WTC11 (cell line): Measurements from ENCODE around the gene C16orf46. TPM values are rescaled to one million over a fixed set of nuclear protein-coding genes. Genes with fewer than 3 reads are reported as not detected.

ENCODE experiments used
- ATAC-seq: fragments of 200-7000 bp; cut with Tn5 transposase; 2 replicates; pipeline ENCODE4 v1.10.0; 2021; ENCODE audit warnings: mild to moderate bottlenecking, moderate library complexity
- CTCF ChIA-PET: fragments of 300-600 bp; sonication (Branson Sonifier 250); formaldehyde crosslinking; loops from one replicate; lab custom pipeline; 2021; ENCODE audit warnings: antibody characterized with exemption; lab: Charles Lee
- POLR2A ChIA-PET: fragments of 350-600 bp; sonication (Branson Sonifier 250); formaldehyde crosslinking; loops from one replicate; lab custom pipeline; 2021; ENCODE audit warnings: antibody characterized with exemption; lab: Charles Lee
- DNase-seq: peaks from one replicate; pipeline ENCODE4 v3.0.0; 2021; ENCODE audit warnings: low spot score
- H3K27ac Mint-ChIP-seq: 2 replicates; pipeline ENCODE4 v1.8.0; 2021; ENCODE audit warnings: mixed read lengths
- H3K27me3 Mint-ChIP-seq: 2 replicates; pipeline ENCODE4 v1.8.0; 2021; ENCODE audit warnings: low read depth, mild to moderate bottlenecking, moderate library complexity, mixed read lengths
- H3K36me3 Mint-ChIP-seq: 2 replicates; pipeline ENCODE4 v1.8.0; 2021; ENCODE audit warnings: mixed read lengths
- H3K4me1 Mint-ChIP-seq: 2 replicates; pipeline ENCODE4 v1.8.0; 2022; ENCODE audit warnings: mixed read lengths
- H3K4me3 Mint-ChIP-seq: 2 replicates; pipeline ENCODE4 v1.8.0; 2021; ENCODE audit warnings: mild to moderate bottlenecking, moderate library complexity, mixed read lengths
- H3K9me3 Mint-ChIP-seq: 2 replicates; pipeline ENCODE4 v1.8.0; 2021; ENCODE audit warnings: mixed read lengths
- ATF1 ChIP-seq: sonication (generic); formaldehyde crosslinking; IDR thresholded peaks from 2 replicates; pipeline ENCODE4 v1.8.1; 2023; ENCODE audit warnings: mild to moderate bottlenecking, moderate library complexity, missing genetic modification reagents
- ETV6 ChIP-seq: sonication (generic); formaldehyde crosslinking; IDR thresholded peaks from 2 replicates; pipeline ENCODE4 v1.8.1; 2022; ENCODE audit warnings: mild to moderate bottlenecking, missing genetic modification reagents
- MXD4 ChIP-seq: fragments of 250-450 bp; sonication (Bioruptor Pico); IDR thresholded peaks from 2 replicates; pipeline ENCODE4 v1.8.0; 2021; ENCODE audit warnings: mild to moderate bottlenecking, moderate library complexity, borderline replicate concordance
- MYBL2 ChIP-seq: sonication (generic); formaldehyde crosslinking; IDR thresholded peaks from 2 replicates; pipeline ENCODE4 v1.8.1; 2023; ENCODE audit warnings: mild to moderate bottlenecking, moderate library complexity, missing genetic modification reagents
- SMAD4 ChIP-seq: sonication (generic); formaldehyde crosslinking; IDR thresholded peaks from 2 replicates; pipeline ENCODE4 v1.8.0; 2022; ENCODE audit warnings: mild to moderate bottlenecking, missing genetic modification reagents
- SP1 ChIP-seq: sonication (generic); formaldehyde crosslinking; conservative IDR thresholded peaks from 2 replicates; pipeline ENCODE4 v1.8.1; 2022; ENCODE audit warnings: missing genetic modification reagents
- ZBTB21 ChIP-seq: sonication (generic); formaldehyde crosslinking; IDR thresholded peaks from 2 replicates; pipeline ENCODE4 v1.8.1; 2023; ENCODE audit warnings: mild to moderate bottlenecking, missing genetic modification reagents, borderline replicate concordance
- ZNF219 ChIP-seq: sonication (generic); formaldehyde crosslinking; IDR thresholded peaks from 2 replicates; pipeline ENCODE4 v1.8.0; 2023; ENCODE audit warnings: missing genetic modification reagents, mild to moderate bottlenecking, borderline replicate concordance
- total RNA-seq: library from RNA; stranded (reverse); gene quantifications from 3 replicates; pipeline ENCODE4 v1.2.3, GENCODE V29; 2021
- TF ChIP-seq, protein P1 (sequence below): sonication (generic); formaldehyde crosslinking; IDR thresholded peaks from 2 replicates; pipeline ENCODE4 v1.8.1; 2023; ENCODE audit warnings: mild to moderate bottlenecking, missing genetic modification reagents, borderline replicate concordance
- TF ChIP-seq, protein P2 (sequence below): fragments of 250-450 bp; sonication (Bioruptor Pico); IDR thresholded peaks from 2 replicates; pipeline ENCODE4 v2.1.2; 2022; ENCODE audit warnings: mild to moderate bottlenecking, moderate library complexity
- TF ChIP-seq, protein P3 (sequence below): sonication (generic); formaldehyde crosslinking; IDR thresholded peaks from 2 replicates; pipeline ENCODE4 v1.8.0; 2022; ENCODE audit warnings: mild to moderate bottlenecking, missing genetic modification reagents
- TF ChIP-seq, protein P4 (sequence below): sonication (generic); formaldehyde crosslinking; IDR thresholded peaks from 2 replicates; pipeline ENCODE4 v1.8.1; 2023; ENCODE audit warnings: mild to moderate bottlenecking, missing genetic modification reagents, moderate library complexity
- TF ChIP-seq, protein P5 (sequence below): fragments of 250-450 bp; sonication (Bioruptor Pico); conservative IDR thresholded peaks from 2 replicates; pipeline ENCODE4 v1.9.0; 2021; ENCODE audit warnings: mild to moderate bottlenecking
- TF ChIP-seq, protein P6 (sequence below): sonication (generic); formaldehyde crosslinking; IDR thresholded peaks from 2 replicates; pipeline ENCODE4 v1.8.1; 2022; ENCODE audit warnings: mild to moderate bottlenecking, missing genetic modification reagents, moderate library complexity, borderline replicate concordance
- TF ChIP-seq, protein P7 (sequence below): fragments of 250-450 bp; sonication (Bioruptor Pico); IDR thresholded peaks from 2 replicates; pipeline ENCODE4 v1.9.0; 2021; ENCODE audit warnings: mild to moderate bottlenecking, borderline replicate concordance

C16orf46 gene
- total RNA-seq, 1 experiment from 2014 or later = 1.2 TPM

DNA sequence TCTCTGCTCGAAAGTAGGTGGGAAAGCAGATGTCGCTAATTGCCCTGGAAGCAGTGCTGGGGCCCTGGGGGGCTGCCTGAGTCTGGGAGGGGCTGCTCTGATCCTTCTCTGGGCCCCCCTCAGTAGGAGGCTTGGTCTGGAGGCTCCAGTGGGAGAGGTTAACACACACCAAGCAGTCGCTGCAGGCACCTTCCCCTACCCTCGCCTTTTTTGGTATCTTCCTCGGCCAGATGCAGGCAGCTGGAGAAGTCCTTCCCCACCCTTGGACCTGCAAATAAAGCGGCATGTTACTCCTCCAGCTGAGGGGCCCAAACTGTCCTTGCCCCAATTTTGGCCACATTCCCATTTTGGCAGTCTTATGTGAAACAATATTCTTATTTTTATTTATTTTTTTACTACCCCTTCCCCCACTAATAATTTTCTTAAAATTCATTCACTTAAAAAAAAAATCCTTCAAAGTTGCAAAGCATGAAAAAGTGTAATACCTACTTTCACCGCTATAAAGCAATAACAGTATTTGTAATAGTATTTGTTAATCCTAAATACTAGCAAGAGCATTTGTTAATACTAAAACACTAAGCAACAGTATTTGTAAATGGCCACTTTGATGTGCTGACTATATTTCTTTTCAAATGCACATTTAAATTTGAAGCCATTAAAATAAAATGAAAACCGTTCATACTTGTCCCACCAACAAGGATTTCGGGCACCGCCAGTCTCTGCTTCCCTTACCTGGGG is 15.0 kb downstream of the C16orf46 start (continued):
- TF ChIP-seq, protein P1, sequence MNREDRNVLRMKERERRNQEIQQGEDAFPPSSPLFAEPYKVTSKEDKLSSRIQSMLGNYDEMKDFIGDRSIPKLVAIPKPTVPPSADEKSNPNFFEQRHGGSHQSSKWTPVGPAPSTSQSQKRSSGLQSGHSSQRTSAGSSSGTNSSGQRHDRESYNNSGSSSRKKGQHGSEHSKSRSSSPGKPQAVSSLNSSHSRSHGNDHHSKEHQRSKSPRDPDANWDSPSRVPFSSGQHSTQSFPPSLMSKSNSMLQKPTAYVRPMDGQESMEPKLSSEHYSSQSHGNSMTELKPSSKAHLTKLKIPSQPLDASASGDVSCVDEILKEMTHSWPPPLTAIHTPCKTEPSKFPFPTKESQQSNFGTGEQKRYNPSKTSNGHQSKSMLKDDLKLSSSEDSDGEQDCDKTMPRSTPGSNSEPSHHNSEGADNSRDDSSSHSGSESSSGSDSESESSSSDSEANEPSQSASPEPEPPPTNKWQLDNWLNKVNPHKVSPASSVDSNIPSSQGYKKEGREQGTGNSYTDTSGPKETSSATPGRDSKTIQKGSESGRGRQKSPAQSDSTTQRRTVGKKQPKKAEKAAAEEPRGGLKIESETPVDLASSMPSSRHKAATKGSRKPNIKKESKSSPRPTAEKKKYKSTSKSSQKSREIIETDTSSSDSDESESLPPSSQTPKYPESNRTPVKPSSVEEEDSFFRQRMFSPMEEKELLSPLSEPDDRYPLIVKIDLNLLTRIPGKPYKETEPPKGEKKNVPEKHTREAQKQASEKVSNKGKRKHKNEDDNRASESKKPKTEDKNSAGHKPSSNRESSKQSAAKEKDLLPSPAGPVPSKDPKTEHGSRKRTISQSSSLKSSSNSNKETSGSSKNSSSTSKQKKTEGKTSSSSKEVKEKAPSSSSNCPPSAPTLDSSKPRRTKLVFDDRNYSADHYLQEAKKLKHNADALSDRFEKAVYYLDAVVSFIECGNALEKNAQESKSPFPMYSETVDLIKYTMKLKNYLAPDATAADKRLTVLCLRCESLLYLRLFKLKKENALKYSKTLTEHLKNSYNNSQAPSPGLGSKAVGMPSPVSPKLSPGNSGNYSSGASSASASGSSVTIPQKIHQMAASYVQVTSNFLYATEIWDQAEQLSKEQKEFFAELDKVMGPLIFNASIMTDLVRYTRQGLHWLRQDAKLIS (CRISPR knock-in tag) = no peak
- TF ChIP-seq, protein P2, sequence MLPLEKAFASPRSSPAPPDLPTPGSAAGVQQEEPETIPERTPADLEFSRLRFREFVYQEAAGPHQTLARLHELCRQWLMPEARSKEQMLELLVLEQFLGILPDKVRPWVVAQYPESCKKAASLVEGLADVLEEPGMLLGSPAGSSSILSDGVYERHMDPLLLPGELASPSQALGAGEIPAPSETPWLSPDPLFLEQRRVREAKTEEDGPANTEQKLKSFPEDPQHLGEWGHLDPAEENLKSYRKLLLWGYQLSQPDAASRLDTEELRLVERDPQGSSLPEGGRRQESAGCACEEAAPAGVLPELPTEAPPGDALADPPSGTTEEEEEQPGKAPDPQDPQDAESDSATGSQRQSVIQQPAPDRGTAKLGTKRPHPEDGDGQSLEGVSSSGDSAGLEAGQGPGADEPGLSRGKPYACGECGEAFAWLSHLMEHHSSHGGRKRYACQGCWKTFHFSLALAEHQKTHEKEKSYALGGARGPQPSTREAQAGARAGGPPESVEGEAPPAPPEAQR (CRISPR knock-in tag) = no peak

DNA sequence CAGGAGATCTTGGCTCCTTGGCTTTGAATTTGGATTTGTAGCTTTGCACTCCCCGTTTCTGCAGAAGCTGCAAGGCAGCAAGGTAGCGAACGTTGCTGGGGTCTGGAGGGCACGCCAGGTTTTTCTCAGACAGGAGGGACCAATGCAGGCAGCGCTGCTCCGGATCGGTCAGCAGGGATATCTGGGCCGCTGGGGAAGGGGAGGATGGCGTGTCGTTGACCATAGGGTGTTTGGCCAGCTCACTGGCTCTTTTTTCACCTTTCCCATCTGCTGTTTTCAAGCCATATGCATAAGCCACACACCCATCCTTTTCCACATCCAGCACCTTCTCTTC is 15.8 kb downstream of the C16orf46 start:
- Mint-ChIP-seq H3K27me3 (no peaks in the 10 kb centered on the region), H3K4me3 (no peak overlapping the region), H3K27ac (peak overlapping the region; percentile 78; the same call in 1 of the 2 replicates), H3K4me1 (peaks cover 14% of the 10 kb centered on the region), H3K9me3 (no peaks in the 10 kb centered on the region), H3K36me3 (no peaks in the 10 kb centered on the region)
- ChIA-PET POLR2A (no interaction called here), CTCF (no interaction called here)
- ATAC-seq (peak; percentile 55), DNase-seq (no peak)
- TF ChIP-seq ETV6 (CRISPR knock-in tag) (no peak), ATF1 (CRISPR knock-in tag) (no peak)
- TF ChIP-seq, protein P3, sequence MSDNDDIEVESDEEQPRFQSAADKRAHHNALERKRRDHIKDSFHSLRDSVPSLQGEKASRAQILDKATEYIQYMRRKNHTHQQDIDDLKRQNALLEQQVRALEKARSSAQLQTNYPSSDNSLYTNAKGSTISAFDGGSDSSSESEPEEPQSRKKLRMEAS (CRISPR knock-in tag) = no peak
- TF ChIP-seq, protein P4, sequence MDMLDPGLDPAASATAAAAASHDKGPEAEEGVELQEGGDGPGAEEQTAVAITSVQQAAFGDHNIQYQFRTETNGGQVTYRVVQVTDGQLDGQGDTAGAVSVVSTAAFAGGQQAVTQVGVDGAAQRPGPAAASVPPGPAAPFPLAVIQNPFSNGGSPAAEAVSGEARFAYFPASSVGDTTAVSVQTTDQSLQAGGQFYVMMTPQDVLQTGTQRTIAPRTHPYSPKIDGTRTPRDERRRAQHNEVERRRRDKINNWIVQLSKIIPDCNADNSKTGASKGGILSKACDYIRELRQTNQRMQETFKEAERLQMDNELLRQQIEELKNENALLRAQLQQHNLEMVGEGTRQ (CRISPR knock-in tag) = no peak

DNA sequence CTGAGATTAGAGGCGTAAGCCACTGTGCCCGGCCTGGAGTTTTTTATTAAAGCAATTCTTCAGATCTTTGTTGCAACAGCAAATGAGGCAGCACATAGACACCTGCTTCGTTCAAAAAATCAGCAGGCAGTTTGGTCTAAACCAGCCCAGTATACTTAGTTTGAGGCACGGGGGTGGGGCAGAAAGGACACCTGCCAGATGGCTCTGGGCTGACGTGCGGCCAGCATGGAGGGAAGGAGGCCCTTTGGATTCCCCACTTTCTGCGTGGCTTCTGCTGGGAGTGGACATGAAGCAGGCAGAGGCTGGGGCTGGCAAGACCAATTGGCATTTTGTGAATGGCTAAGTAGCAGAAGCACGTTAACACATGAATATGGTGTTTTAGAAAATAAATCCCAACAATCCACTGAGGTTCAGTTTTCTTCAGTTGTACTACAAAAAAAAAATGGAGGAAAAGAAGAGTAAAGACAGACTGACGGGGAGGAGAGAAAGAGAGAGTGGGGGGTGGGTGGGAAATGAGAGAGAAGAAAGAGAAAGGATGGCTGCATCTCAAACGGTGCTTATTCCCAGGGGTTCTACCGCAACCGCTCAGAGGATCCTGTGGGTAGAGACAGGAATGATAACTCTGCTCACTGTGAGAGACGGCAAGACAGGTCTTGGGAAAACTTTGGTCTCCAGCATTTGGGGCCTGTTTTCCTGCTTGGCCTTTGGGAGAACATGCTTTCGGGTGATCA is 16.3 kb downstream of the C16orf46 start:
- Mint-ChIP-seq H3K9me3 (no peaks in the 10 kb centered on the region), H3K27ac (peak overlapping the region; percentile 21; the same call in 1 of the 2 replicates), H3K4me1 (peaks cover 14% of the 10 kb centered on the region), H3K36me3 (no peaks in the 10 kb centered on the region), H3K4me3 (no peak overlapping the region), H3K27me3 (no peaks in the 10 kb centered on the region)
- ChIA-PET CTCF (interaction anchor here (1.7 kb wide), 1 partner anchor 25 kb away, joined by 5 read pairs; the partner anchor contains the start of gene ATMIN), POLR2A (no interaction called here)
- DNase-seq (no peak), ATAC-seq (peak; percentile 57)
- TF ChIP-seq SP1 (CRISPR knock-in tag) = no peak
- TF ChIP-seq ZNF219 (CRISPR knock-in tag) = no peak
- no peak for TF ChIP-seq MYBL2 (CRISPR knock-in tag)
- TF ChIP-seq, protein P5, sequence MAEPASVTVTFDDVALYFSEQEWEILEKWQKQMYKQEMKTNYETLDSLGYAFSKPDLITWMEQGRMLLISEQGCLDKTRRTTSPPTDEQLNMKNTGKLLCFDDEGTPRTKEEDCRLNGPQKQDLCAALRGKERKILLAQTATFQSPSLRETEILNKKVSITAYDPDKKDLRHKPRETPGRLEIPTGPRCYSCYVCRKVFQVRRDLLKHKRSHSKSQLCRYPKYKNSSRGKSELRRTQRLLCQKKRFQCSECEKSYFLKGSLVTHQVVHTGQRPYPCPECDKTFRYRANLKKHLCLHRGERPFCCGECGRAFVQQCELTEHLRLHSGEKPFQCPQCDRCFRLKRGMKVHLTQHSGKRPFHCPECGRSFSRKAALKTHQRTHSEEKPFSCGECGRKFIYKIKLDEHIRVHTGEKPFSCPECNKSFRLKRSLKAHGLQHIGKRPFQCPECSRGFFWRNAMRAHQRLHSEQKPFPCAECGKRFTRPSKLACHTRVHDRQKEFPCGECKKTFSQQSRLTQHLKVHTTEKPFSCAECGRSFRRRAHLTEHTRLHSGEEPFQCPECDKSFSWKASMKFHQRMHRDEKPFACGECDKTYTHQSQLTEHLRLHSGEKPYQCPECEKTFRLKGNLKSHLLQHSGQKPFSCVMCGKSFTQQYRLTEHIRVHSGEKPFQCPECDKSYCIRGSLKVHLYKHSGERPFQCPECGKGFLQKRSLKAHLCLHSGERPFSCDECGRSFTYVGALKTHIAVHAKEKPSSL = no peak
- TF ChIP-seq, protein P6, sequence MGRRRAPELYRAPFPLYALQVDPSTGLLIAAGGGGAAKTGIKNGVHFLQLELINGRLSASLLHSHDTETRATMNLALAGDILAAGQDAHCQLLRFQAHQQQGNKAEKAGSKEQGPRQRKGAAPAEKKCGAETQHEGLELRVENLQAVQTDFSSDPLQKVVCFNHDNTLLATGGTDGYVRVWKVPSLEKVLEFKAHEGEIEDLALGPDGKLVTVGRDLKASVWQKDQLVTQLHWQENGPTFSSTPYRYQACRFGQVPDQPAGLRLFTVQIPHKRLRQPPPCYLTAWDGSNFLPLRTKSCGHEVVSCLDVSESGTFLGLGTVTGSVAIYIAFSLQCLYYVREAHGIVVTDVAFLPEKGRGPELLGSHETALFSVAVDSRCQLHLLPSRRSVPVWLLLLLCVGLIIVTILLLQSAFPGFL (CRISPR knock-in tag) = no peak
- TF ChIP-seq, protein P7, sequence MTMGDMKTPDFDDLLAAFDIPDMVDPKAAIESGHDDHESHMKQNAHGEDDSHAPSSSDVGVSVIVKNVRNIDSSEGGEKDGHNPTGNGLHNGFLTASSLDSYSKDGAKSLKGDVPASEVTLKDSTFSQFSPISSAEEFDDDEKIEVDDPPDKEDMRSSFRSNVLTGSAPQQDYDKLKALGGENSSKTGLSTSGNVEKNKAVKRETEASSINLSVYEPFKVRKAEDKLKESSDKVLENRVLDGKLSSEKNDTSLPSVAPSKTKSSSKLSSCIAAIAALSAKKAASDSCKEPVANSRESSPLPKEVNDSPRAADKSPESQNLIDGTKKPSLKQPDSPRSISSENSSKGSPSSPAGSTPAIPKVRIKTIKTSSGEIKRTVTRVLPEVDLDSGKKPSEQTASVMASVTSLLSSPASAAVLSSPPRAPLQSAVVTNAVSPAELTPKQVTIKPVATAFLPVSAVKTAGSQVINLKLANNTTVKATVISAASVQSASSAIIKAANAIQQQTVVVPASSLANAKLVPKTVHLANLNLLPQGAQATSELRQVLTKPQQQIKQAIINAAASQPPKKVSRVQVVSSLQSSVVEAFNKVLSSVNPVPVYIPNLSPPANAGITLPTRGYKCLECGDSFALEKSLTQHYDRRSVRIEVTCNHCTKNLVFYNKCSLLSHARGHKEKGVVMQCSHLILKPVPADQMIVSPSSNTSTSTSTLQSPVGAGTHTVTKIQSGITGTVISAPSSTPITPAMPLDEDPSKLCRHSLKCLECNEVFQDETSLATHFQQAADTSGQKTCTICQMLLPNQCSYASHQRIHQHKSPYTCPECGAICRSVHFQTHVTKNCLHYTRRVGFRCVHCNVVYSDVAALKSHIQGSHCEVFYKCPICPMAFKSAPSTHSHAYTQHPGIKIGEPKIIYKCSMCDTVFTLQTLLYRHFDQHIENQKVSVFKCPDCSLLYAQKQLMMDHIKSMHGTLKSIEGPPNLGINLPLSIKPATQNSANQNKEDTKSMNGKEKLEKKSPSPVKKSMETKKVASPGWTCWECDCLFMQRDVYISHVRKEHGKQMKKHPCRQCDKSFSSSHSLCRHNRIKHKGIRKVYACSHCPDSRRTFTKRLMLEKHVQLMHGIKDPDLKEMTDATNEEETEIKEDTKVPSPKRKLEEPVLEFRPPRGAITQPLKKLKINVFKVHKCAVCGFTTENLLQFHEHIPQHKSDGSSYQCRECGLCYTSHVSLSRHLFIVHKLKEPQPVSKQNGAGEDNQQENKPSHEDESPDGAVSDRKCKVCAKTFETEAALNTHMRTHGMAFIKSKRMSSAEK (CRISPR knock-in tag) = no peak
- TF ChIP-seq ZBTB21 = no peak
- no peak for TF ChIP-seq SMAD4
- TF ChIP-seq MXD4 (CRISPR knock-in tag) = no peak
